ENCODE results near the gene DNAJC6. TPM values are rescaled to one million over a fixed set of nuclear protein-coding genes. Genes with fewer than 3 reads are reported as not detected.
A peak's percentile ranks its signal among the peaks of the same experiment; 100 is the strongest.
"Not testable (repeated sequence)": the region's sequence is repeated elsewhere in the genome, so short reads cannot be mapped to it uniquely, and the experiment has no call there.

Gene DNAJC6
- total and polyA plus RNA-seq, 12 donors: 0.88 to 10.5 (median 5.2) TPM

- TF ChIP-seq CTCF (IDR thresholded peaks at IDR 0.05): no peak
- Histone ChIP-seq H3K27me3 (no peaks in the 10 kb centered on the region), H3K9me3 (peaks cover 0 to 4% (median 0%) of the 10 kb centered on the region in 11 donors), H3K36me3 (no peaks in the 10 kb centered on the region), H3K4me3 (no peak overlapping the region), H3K27ac (no peak overlapping the region), H3K4me1 (no peaks in the 10 kb centered on the region)
- intact Hi-C loops (cut with DNase I): no loop called here
- WGBS, 2 donors: 88 to 93% methylated on average over 4 of the region's 4 CpGs
- DNase-seq: no peak
- no peak for ATAC-seq
Measured at GRCh38 chr1:65449214-65449823, 140.0 kb downstream of the DNAJC6 start.

GRCh38 chr1:65455678-65456077, 146.3 kb downstream of the DNAJC6 start:
- WGBS, 2 donors: 83 to 84% methylated on average over 8 to 10 of the region's 10 CpGs
- not testable (repeated sequence) for ATAC-seq, H3K4me1 ChIP-seq, H3K27ac ChIP-seq, H3K36me3 ChIP-seq, H3K4me3 ChIP-seq, H3K27me3 ChIP-seq
- peaks cover 0 to 12% (median 0%) of the 10 kb centered on the region in 11 donors for H3K9me3 ChIP-seq
- intact Hi-C loops (cut with DNase I): loop anchor here in 1 of 10 donors (10.0 kb wide), 1 partner anchor 221 kb away; no protein-coding TSS in a partner anchor
- DNase-seq: peak in 1 of 2 donors; percentile 26

- TF ChIP-seq CTCF (IDR thresholded peaks at IDR 0.05): no peak
- no peak overlapping the region for H3K4me3 ChIP-seq
- no peaks in the 10 kb centered on the region for H3K4me1 ChIP-seq
- H3K27ac ChIP-seq: no peak overlapping the region
- intact Hi-C loops (cut with DNase I): loop anchor here in 1 of 10 donors (10.0 kb wide), 1 partner anchor 222 kb away; no protein-coding TSS in a partner anchor
- H3K9me3 ChIP-seq: peaks cover 0 to 12% (median 0%) of the 10 kb centered on the region in 11 donors
- no peak for DNase-seq
- H3K27me3 ChIP-seq: no peaks in the 10 kb centered on the region
- no peak for ATAC-seq
- H3K36me3 ChIP-seq: no peaks in the 10 kb centered on the region
Measured at GRCh38 chr1:65456481-65456880, 147.1 kb downstream of the DNAJC6 start.

- DNase-seq (no peak), ATAC-seq (no peak)
- intact Hi-C loops (cut with DNase I): loop anchor here in 1 of 10 donors (10.0 kb wide), 1 partner anchor 223 kb away; no protein-coding TSS in a partner anchor
- no peak for TF ChIP-seq CTCF (IDR thresholded peaks at IDR 0.05)
- Histone ChIP-seq H3K4me1 (no peaks in the 10 kb centered on the region), H3K36me3 (no peaks in the 10 kb centered on the region), H3K27ac (no peak overlapping the region), H3K27me3 (no peaks in the 10 kb centered on the region), H3K9me3 (peaks cover 0 to 12% (median 0%) of the 10 kb centered on the region in 11 donors), H3K4me3 (no peak overlapping the region)
Measured at GRCh38 chr1:65457868-65458267, 148.5 kb downstream of the DNAJC6 start.

GRCh38 chr1:65458730-65459396, 149.5 kb downstream of the DNAJC6 start:
- intact Hi-C loops (cut with DNase I): loop anchor here in 1 of 10 donors (10.0 kb wide), 1 partner anchor 224 kb away; no protein-coding TSS in a partner anchor
- H3K4me3 ChIP-seq: no peak overlapping the region
- no peaks in the 10 kb centered on the region for H3K4me1 ChIP-seq
- no peak overlapping the region for H3K27ac ChIP-seq
- 79 to 85% methylated on average over 2 of the region's 2 CpGs for WGBS, 2 donors
- H3K36me3 ChIP-seq: no peaks in the 10 kb centered on the region
- DNase-seq (no peak), ATAC-seq (peak in 2 of 8 donors; percentile 8 to 42)
- peaks cover 0 to 19% (median 0%) of the 10 kb centered on the region in 11 donors for H3K9me3 ChIP-seq
- H3K27me3 ChIP-seq: no peaks in the 10 kb centered on the region
- TF ChIP-seq CTCF (IDR thresholded peaks at IDR 0.05): no peak

Data from heart right ventricle (tissue), 16 donors.